ENCODE data around the gene SLC19A3.
"Not testable (repeated sequence)": the region's sequence is repeated elsewhere in the genome, so short reads cannot be mapped to it uniquely, and the experiment has no call there.

The SLC19A3 gene

GRCh38 chr2:227706859-227707258 is 11.0 kb downstream of the SLC19A3 start:
- DNase-seq (ENCODE audit: extremely low spot score, insufficient read length, low read depth) (no peak), FAIRE-seq (no peak)

- FAIRE-seq, result no peak
- DNase-seq (ENCODE audit: extremely low spot score, insufficient read length, low read depth), result no peak
Measured at GRCh38 chr2:227703961-227704360, 13.9 kb downstream of the SLC19A3 start.

- DNase-seq (ENCODE audit: extremely low spot score, insufficient read length, low read depth) (no peak), FAIRE-seq (no peak)
Measured at GRCh38 chr2:227703280-227703732, 14.5 kb downstream of the SLC19A3 start.

- FAIRE-seq (no peak), DNase-seq (ENCODE audit: extremely low spot score, insufficient read length, low read depth) (no peak)
Measured at GRCh38 chr2:227701556-227701955, 16.3 kb downstream of the SLC19A3 start.

- no peak for DNase-seq (ENCODE audit: extremely low spot score, insufficient read length, low read depth)
Measured at GRCh38 chr2:227696990-227697679, 20.7 kb downstream of the SLC19A3 start.

GRCh38 chr2:227687189-227687588 is 30.6 kb downstream of the SLC19A3 start:
- FAIRE-seq (no peak), DNase-seq (ENCODE audit: extremely low spot score, insufficient read length, low read depth) (no peak)

More at GRCh38 chr2:227696990-227697679, 20.7 kb downstream of the SLC19A3 start:
- no peak for FAIRE-seq

GRCh38 chr2:227684258-227684657 is 33.6 kb downstream of the SLC19A3 start:
- DNase-seq (ENCODE audit: extremely low spot score, insufficient read length, low read depth) (no peak), FAIRE-seq (no peak)

- FAIRE-seq (no peak), DNase-seq (ENCODE audit: extremely low spot score, insufficient read length, low read depth) (no peak)
Measured at GRCh38 chr2:227677928-227678327, 39.9 kb downstream of the SLC19A3 start.

GRCh38 chr2:227674485-227674884 is 43.3 kb downstream of the SLC19A3 start:
- DNase-seq (ENCODE audit: extremely low spot score, insufficient read length, low read depth) (no peak), FAIRE-seq (no peak)

GRCh38 chr2:227673620-227674019 is 44.2 kb downstream of the SLC19A3 start:
- not testable (repeated sequence) for FAIRE-seq; DNase-seq (ENCODE audit: extremely low spot score, insufficient read length, low read depth)

- FAIRE-seq, result no peak
- DNase-seq (ENCODE audit: extremely low spot score, insufficient read length, low read depth), result no peak
Measured at GRCh38 chr2:227671170-227671905, 46.5 kb downstream of the SLC19A3 start.

- not testable (repeated sequence) for FAIRE-seq; DNase-seq (ENCODE audit: extremely low spot score, insufficient read length, low read depth)
Measured at GRCh38 chr2:227666631-227667170, 51.1 kb downstream of the SLC19A3 start, which contains the start of gene SCYGR5. TSS of gene SCYGR5 (plus strand) at chr2:227666804. CDS start at chr2:227666804, 0 bp downstream.

GRCh38 chr2:227665189-227665940 is 52.5 kb downstream of the SLC19A3 start:
- FAIRE-seq (no peak), DNase-seq (ENCODE audit: extremely low spot score, insufficient read length, low read depth) (no peak)

- no peak for FAIRE-seq
- DNase-seq (ENCODE audit: extremely low spot score, insufficient read length, low read depth), result no peak
Measured at GRCh38 chr2:227661827-227662226, 56.0 kb downstream of the SLC19A3 start.

GRCh38 chr2:227661025-227661649 is 56.7 kb downstream of the SLC19A3 start:
- FAIRE-seq, result no peak
- DNase-seq (ENCODE audit: extremely low spot score, insufficient read length, low read depth), result no peak

- DNase-seq (ENCODE audit: extremely low spot score, insufficient read length, low read depth) (no peak), FAIRE-seq (no peak)
Measured at GRCh38 chr2:227657199-227657845, 60.5 kb downstream of the SLC19A3 start.

GRCh38 chr2:227655454-227655853 is 62.4 kb downstream of the SLC19A3 start:
- DNase-seq (ENCODE audit: extremely low spot score, insufficient read length, low read depth) (no peak), FAIRE-seq (no peak)

- no peak for FAIRE-seq
Measured at GRCh38 chr2:227654426-227654825, 63.4 kb downstream of the SLC19A3 start.

GRCh38 chr2:227653419-227653818 is 64.4 kb downstream of the SLC19A3 start:
- no peak for DNase-seq (ENCODE audit: extremely low spot score, insufficient read length, low read depth)
- no peak for FAIRE-seq

More at GRCh38 chr2:227654426-227654825, 63.4 kb downstream of the SLC19A3 start:
- DNase-seq (ENCODE audit: extremely low spot score, insufficient read length, low read depth), result no peak

All from GM18507 (cell line).